HG03571 (cell line): ENCODE measurements around the gene DNAJB5.

ENCODE experiments used
- ATAC-seq: cut with Tn5 transposase; IDR thresholded peaks from one replicate; pipeline ENCODE4 v1.9.1; 2021; ENCODE audit not compliant: unreplicated experiment

DNAJB5 gene

GRCh38 chr9:35044071-35044470 is 54.5 kb downstream of the DNAJB5 start:
- ATAC-seq: no peak
